ENCODE data around the gene S100A3.
"Not testable (repeated sequence)": the region's sequence is repeated elsewhere in the genome, so short reads cannot be mapped to it uniquely, and the experiment has no call there.

S100A3 gene

GRCh38 chr1:153534226-153534924 is 14.7 kb downstream of the S100A3 start:
- no peak for DNase-seq

DNA sequence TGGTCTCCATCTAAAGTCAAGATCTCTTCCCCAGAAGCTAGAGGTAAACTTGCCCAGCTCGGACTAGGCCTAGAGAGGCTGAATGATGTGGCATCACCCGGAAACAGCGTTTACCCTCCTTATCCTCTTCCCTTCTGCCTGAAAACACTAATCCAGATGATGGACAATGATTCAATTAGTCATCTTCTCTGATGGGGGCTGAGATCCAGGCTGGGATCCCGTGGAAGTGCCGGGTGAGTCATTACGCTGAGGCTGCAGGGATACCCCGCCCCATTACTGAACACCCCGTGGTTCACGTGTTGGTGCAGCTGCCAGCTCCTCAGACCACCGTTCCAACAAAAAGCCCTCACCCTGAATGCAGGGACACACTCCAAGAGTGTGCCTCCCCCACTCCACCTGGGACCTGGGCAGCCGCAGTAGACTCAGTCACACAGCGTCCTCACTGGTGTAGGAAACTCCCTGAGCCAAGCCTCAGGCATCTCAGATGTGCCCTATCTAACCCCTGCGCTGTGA is 15.3 kb downstream of the S100A3 start:
- no peak for DNase-seq

- DNase-seq = peak; percentile 62 to 73
These were observed 16.1 kb downstream of the S100A3 start for GRCh38 chr1:153532769-153533599.

DNA sequence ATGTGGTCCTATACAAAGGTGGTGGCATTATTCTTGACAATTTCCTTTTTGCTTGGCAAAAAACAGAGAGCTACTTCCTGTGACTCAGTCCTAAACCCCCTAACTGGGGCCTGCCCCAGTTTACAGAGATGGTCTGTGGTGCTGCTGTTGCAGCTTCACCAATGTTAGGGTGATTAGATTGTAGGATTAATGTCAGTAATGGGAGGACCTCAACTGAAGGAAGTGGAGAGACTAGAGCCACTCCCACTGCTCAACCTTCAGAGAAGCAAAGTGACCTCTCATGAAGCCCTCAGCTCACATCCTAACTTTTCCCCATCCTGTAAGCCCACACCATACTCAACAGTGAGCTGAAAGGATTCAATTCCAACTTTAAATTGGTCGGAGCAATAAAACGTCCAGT is 16.9 kb downstream of the S100A3 start:
- DNase-seq = peak in 1 of 2 experiments; percentile 51

DNA sequence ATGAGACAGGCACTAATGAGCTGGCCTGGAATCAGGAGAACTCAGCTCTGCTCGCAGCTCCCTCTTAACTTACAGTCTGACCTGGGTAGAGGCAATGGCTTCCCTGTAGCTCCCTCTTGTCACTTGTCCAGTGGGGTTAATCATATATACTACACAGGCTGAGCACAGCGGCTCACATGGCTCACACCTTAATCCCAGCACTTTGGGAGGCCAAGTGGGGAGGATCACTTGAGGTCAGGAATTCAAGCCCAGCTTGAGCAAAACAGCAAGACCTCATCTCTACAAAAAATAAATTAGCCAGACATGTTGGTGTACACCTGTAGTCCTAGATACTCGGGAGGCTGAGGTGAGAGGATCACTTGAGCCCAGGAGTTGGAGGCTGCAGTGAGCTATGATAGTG is 17.4 kb downstream of the S100A3 start:
- DNase-seq = no peak

- DNase-seq = no peak
These were observed 21.4 kb downstream of the S100A3 start for GRCh38 chr1:153527683-153528040.

DNA sequence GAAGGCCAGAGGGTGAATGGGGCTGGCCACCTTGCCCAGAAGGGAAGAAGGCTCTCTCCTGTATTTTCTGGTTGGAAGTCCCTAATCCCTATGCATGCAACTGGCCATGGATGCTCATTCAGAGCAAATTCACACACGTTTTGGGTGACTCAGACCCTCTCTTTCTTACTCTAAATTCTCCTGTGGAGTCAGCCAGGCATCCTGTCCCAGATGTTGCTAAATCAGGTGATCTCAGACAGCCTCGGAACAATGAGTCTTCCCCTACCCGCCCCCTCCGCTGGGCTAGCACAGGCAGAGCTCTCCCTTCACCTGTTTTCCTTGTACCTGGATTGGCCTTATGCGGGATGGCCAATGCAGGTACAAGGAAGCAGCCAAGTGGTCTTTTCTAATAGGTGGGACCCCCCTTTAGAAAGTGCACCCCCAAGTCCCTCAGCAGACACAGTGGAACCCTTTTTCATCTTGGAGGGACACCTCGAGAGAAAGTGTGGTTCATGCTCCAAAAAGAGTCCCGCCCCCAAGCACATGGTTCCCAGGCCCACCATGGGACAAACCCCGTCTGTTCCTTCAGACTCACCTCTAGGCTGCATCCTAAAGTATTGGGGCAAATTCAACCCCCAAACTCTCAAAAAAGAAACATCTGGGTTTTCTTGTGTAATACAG is 21.9 kb downstream of the S100A3 start:
- no peak for DNase-seq

DNA sequence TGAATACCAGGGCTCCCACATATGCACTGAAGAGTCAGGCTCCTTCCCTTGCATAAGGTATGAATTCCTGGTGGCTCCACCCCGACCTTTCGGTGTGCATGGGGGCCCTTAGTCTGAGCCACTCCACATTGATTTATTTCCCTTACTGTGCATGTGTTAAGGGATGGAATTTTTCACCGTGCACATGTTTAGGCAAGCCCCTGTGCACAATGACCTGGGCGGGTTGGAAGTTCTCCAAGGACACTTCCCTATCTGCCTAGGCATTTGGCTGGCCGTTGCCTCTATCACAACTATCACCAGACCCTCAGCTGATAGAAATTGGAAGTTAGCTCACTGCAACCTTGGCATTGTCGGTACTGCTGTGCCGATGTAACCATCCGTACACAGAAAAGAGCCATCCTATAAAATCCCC is 22.9 kb downstream of the S100A3 start:
- DNase-seq = no peak

- no peak for DNase-seq
These were observed 23.9 kb downstream of the S100A3 start for GRCh38 chr1:153525088-153525728.

DNA sequence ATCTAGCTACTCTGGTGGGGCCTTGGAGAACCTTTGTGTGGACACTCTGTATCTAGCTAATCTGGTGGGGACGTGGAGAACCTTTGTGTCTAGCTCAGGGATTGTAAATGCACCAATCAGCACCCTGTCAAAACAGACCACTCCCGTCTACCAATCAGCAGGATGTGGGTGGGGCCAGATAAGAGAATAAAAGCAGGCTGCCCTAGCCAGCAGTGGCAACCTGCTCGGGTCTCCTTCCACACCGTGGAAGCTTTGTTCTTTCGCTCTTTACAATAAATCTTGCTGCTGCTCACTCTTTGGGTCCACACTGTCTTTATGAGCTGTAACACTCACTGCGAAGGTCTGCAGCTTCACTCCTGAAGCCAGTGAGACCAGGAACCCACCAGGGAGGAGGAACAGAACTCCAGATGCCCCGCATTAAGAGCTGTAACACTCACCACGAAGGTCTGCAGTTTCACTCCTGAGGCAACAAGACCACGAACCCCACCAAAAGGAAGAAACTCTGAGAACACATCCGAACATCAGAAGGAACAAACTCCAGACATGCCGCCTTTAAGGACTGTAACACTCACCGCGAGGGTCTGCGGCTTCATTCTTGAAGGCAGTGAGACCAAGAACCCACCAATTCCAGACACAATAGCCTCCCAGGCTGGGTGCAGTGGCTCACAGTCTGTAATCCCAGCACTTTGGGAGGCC is 26.6 kb downstream of the S100A3 start:
- DNase-seq = not testable (repeated sequence)

GRCh38 chr1:153521808-153522207 is 27.2 kb downstream of the S100A3 start:
- DNase-seq = not testable (repeated sequence)

DNA sequence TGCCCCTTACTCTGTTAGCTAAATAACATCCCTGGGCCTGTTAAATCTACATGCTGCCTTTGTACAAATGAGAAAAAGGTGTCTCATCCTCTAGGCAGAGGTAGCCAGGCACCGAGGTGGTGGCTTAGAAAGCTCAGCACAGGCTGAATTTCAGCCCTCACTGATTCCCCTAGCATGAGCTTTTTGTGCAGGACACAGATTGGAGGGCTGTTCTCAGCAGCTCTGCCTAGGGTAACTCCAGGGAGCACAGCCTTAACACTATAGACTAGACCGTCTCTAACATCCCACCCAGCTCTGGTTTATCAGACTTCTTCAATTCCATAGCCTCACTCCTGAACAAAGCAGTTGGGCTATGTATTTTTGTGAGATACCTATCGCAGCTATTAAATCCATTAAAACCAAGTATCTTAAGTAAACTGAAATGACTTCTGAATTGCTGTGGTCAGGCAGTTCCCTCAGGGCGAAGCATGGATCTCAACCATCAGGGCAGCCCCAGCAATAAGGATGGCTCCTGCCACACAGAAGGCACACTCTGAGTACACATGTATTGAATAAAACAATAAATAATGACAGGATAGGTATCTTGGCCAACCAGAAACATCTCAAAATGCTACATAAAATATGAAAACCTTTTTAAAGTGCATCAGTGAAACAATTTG is 28.1 kb downstream of the S100A3 start:
- DNase-seq = no peak

GRCh38 chr1:153520137-153520691 is 28.8 kb downstream of the S100A3 start:
- DNase-seq = not testable (repeated sequence)

DNA sequence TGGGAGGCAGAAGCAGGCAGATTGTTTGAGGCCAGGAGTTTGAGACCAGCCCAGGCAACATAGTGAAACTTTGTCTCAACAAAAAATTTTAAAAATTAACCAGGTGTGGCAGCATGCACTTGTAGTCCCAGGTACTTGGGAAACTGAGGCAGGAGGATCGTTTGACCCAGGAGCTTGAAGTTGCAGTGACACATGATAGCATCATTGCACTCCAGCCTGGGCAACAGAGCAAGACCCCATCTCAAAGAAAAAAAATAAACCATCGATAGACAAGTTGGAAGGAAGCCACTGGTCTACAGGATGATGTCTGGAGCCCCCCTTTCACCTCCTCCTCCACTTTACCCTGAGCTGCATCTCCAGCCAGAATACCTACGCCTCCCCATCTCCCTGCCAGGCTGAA is 29.8 kb downstream of the S100A3 start:
- no peak for DNase-seq

GRCh38 chr1:153515504-153516394 is 33.3 kb downstream of the S100A3 start:
- no peak for DNase-seq

GRCh38 chr1:153513666-153514065 is 35.4 kb downstream of the S100A3 start:
- no peak for DNase-seq

- no peak for DNase-seq
These were observed 36.0 kb downstream of the S100A3 start for GRCh38 chr1:153513023-153513422.

DNA sequence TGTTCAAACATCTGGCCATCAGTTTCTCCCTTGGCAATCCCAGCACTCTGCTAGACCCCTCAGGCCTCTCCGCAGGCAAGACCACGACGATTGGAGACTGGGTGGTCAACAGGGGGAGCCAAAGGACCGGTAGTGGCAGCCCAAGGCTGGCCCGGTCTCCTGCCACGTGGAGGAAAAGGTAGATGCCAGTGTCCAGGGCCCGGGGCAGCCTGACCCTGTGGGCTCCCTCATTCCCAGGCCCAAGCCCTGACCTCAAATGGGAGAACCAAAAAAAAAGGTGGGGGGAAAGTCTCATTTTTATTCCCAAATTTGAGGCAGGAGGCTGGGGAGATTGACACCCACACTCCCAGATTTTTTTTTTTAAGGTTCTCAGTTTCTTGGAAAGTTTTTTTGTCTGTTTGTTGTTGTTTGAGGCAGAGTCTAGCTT is 38.1 kb downstream of the S100A3 start:
- DNase-seq = peak; percentile 70 to 77

DNA sequence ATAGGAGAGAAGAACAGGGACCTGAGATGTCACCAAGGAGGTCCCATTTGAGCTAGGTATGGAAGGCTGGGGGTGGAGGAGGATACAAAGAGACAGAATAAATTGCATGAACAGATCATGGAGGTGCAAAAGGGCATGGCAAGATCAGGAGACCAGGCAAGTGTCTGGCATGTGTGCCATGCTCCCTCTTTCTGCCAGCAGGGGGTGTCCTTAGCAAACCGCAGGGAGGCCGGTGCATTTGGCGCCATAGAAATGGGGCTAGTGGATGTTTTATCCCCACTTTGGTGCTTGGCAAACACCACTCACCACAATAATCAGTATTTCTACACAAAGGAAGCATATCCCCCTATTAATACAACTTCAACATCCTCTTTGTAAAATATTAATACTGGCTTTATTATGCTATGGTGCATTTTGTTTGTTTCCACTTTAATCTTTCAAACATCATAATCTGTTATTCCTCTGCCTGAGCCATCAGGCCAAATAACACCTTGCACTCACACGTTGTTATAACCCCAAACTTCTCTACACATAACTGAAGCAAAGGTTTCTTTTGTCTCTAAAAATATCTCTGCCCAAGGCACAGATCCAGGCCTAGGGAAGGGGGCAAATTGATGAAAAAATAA is 39.2 kb downstream of the S100A3 start:
- peak; percentile 56 to 63 for DNase-seq

GRCh38 chr1:153509036-153509435 is 40.0 kb downstream of the S100A3 start:
- DNase-seq = no peak

Data from stimulated activated CD4-positive, alpha-beta T cell treated with anti-CD3 and anti-CD28 coated beads, Interleukin-4, amount 100 ng/mL, for 4 hours (primary cell).